Activated CD8-positive, alpha-beta memory T cell treated with anti-CD3 and anti-CD28 coated beads for 36 hours (primary cell): Measurements from ENCODE around the gene B9D1. TPM values are rescaled to one million over a fixed set of nuclear protein-coding genes. Genes with fewer than 3 reads are reported as not detected.

Source experiments
- CTCF ChIA-PET: fragments of 350-600 bp; sonication (Branson Sonifier 250); formaldehyde crosslinking; loops from one replicate; lab custom pipeline; 2021; ENCODE audit warnings: antibody characterized with exemption; lab: Charles Lee
- POLR2A ChIA-PET: fragments of 350-600 bp; sonication (Branson Sonifier 250); formaldehyde crosslinking; loops from one replicate; lab custom pipeline; 2021; ENCODE audit warnings: antibody characterized with exemption; lab: Charles Lee
- total RNA-seq, 2 experiments: library from RNA; stranded (reverse); gene quantifications; one replicate each; pipeline ENCODE4 v1.2.3, GENCODE V29; 2021

B9D1 gene
- total RNA-seq, 2 experiments from 2014 or later = 7.5 to 9.2 TPM

DNA sequence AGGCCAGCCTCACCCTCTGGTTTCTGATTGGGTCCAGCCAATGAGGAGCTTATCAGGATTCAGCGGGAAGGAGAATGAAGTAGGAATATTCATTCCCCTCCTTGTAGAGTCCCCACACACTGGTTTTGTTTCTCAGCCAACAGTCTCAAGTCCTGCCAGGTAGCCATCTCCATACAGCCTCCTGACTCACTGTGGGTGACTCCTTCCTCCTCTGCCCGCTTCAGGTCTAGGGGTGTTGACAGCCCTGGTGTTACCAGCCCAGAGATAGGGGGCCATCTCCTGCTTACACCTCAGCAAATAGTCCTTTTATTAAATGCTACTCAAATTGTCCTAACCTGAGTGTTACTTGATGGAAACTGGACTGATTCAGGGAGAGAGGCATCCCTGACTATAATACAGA lies 28.4 kb upstream of the B9D1 start:
- CTCF ChIA-PET = interaction anchor here (0.8 kb wide), 1 partner anchor 33 kb away, joined by 3 read pairs; no protein-coding TSS in a partner anchor
- POLR2A ChIA-PET = no interaction called here

DNA sequence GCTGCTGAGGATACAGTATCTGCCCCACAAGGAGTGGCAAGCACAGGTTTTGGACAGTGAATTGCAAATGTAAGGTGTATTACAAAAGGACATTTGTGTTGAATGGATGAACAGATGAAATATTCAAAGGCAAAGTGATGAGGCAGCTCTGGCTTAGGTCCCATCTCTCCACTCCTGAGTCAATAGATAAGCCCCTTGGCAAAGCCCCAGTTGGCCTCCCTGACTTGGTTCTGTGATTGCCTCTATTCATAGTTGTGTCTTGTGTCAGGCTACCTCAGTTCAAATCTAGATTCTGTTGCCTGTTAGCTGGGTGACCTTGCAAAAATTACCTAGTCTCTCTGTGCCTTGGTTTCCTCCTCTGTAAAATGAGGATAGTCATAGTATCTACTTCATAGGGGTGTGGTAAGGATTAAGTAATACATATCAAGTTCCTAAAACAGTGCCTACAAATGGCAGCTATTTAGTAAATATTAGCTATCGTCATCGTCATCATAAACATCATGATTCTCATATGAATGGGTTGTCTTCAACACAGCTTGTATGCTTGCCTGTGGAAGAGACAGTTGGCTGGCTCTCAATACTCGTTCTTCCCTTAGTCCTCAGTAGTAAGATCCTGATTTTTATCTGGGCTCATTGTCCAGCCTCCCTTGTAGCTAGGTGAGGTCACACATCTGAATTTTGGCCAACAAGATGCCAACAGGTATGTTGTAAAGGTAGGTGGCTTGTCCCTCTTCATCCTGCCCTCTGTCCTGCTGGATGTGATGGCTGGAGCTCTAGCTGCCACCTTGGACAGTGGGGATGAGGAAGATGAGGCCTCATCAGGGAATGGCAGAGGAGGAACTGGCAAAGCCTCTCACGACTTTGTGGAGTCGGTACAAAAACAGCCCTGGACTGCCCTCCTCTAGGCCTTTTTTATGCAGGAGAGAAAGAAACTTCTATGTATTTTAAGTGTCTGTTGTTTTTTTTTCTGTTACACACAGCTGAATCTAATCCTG lies 26.6 kb upstream of the B9D1 start:
- ChIA-PET POLR2A (no interaction called here), CTCF (interaction anchor here (1.5 kb wide), 1 partner anchor 58 kb away, joined by 3 read pairs; no protein-coding TSS in a partner anchor)

DNA sequence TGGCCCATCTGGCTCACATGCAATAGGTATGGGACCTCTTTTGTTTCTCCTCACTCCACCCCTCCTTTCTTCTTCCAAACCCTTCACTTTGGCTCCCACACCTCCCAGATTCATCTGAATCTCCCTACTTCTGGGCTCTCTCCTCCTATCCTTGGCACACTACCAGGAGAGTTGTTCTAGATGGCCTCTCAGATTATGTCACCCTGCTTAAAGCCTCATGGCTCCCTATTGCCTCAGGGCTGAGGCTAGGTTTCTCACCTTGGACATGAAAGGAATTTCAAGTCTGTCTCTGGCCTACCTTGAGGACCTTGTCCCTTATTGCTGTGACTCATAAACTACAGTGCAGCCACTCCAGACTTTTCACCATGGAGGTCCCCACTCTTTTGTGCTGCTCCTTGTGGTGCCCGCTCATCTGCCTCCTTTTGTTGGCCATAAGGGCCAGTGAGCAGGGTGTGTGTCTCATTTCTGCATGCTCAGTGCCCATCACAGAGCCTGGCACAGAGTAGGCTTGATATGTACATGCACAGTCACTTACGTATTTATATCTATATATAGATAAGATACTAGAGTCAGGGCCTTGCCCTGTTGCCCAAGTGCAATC lies 25.5 kb upstream of the B9D1 start:
- POLR2A ChIA-PET = no interaction called here
- CTCF ChIA-PET = no interaction called here

DNA sequence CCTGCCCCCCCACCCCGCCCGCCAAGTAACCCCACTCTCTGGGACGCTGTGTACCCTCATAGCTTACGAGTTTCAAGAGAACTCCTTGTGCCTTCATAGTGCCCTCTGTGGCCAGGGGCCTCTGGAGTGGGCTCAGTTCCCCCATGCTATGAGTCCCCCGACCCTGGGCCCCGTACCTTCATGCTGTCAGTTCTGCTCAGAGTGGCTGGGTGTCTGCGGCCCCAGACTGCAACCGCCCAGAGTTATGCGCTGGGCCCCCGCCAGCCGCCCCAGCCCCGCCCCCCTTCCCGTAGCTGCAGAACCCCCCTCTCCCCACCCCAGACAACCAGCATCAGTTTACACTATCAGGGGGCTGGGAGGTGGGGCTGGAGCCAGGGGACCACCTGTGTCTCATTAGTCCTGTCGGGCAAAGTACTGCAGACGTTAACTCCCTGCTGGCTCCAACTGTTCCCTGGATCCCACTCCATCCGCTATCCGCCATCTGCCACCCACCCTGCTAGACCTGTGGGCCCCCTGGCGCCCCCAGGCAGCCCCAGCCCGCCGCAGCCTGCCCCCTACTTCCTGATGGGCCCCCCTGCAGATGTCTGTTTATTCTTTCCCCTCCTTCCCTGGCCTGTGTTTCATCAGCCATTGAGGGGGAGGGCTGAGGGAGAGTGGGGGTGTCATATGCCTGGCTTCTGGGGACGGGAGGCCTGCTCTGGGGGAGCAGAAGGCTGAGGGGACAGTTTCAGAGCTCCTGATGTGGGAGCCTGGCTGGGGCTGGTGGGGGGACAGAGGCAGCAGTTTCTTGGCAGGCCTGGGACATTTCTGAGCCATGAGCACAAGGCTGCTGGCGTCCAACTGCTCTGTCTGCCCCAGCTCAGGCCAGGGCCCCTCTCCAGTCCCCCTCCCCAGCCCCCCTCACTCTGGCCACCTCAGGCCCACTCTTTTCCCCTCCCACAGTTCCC lies 24.7 kb upstream of the B9D1 start, which contains the start of gene MFAP4:
TSS of gene MFAP4 (minus strand) at position 217 of the 947 bp plus-strand sequence. CDS start at position 182, 35 bp downstream.
- POLR2A ChIA-PET = interaction anchor here (1.3 kb wide), 1 partner anchor 9 kb away, joined by 5 read pairs; the partner anchor contains the start of gene MAPK7
- CTCF ChIA-PET = no interaction called here

DNA sequence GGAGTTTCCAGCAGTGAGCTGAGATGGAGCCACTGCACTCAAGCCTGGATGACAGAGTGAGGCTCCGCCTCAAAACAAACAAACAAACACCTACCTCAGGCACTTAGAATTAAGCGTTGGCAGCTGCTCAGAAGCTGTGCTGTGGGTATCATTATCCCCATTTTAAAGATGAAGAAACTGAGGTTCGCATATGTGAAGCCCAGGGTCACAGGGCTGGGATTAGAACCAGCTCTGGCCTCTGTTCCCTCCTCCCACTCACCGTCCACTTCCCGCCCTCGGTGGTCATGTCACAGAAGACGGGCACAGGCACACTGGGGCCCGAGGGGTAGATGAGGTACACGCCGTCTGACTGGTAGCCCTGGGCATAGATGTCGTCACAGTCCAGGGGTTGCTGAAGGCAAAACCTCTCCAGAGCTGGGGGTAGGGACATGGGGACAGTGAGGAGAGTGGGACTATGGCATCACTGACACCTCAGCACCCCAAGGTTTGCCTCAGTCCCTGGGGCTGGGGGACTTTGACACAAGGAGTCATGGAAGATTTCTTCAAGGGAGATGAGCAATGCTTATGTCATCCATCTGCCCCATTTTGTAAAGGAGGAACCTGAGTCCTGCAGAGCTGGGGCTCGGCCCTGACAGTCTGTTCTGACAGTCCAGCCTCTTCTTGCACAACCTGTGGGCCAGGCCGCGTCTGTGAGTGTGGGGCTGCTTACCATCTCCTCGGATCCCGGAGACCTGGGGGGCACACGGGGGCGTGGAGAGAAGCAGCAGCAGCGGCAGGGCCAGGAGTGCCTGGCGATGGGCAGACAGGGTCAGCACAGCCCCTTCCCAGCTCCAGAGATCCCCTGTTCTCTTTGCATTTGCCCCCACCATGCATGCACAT lies 23.8 kb upstream of the B9D1 start:
- ChIA-PET CTCF (no interaction called here), POLR2A (interaction anchor here (1.3 kb wide), 1 partner anchor 8 kb away, joined by 5 read pairs; the partner anchor contains the start of gene MAPK7)

DNA sequence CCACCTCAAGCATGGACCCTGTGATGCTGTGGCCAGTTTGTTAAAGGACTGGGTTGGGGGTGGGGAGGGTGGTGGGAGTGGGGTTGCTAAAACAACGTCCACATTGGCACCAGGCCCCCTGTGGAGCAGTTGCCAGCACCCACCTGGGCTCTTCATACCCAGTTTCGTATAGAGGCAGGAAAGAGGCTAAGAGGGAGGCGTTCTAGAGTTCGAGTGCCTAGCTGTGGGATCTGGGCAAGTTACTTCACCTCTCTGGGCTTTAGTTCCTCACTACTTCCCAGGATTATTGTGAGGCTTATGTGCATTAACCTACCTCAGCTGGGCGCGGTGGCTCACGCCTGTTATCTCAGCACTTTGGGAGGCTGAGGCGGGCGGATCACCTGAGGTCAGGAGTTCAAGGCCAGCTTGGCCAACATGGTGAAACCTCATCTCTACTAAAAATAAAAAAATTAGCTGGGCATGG lies 23.0 kb upstream of the B9D1 start:
- ChIA-PET CTCF (no interaction called here), POLR2A (interaction anchor here (1.3 kb wide), 1 partner anchor 7 kb away, joined by 5 read pairs; the partner anchor contains the start of gene MAPK7)

DNA sequence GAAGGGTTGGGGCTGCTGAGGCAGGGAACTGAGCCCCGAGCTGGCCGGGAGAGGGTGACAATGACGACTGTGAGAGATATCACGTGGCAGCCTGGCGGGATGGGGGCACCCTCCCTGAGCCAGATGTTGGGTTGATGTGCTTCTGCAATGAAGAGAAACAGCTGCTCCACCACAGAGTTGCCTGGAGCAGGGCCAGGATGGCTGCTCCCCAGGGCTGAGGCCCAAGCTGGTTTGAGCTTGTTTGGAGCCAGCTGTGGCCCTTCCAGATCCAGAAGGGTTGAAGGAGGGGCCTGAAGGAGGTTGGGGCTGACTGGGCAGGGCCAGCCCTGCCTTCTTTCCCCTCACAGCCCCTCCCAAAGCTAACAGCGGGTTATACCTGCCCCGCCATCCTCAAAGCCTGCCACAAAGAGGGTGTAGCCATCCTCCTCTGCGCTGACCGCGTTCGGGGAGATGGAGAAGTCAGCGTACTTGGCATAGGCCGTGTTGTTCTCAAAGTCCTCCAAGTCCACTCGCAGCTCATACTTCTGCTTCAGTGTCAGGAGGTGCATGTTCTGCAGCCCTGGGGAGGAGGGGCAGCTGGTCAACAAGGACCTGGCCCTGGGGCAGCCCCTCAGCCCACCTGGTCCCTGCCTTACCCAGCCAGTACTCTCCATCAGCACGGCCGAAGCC lies 22.3 kb upstream of the B9D1 start:
- ChIA-PET CTCF (interaction anchor here (1.6 kb wide), 1 partner anchor 22 kb away, joined by 4 read pairs; the partner anchor contains the start of gene B9D1), POLR2A (no interaction called here)

DNA sequence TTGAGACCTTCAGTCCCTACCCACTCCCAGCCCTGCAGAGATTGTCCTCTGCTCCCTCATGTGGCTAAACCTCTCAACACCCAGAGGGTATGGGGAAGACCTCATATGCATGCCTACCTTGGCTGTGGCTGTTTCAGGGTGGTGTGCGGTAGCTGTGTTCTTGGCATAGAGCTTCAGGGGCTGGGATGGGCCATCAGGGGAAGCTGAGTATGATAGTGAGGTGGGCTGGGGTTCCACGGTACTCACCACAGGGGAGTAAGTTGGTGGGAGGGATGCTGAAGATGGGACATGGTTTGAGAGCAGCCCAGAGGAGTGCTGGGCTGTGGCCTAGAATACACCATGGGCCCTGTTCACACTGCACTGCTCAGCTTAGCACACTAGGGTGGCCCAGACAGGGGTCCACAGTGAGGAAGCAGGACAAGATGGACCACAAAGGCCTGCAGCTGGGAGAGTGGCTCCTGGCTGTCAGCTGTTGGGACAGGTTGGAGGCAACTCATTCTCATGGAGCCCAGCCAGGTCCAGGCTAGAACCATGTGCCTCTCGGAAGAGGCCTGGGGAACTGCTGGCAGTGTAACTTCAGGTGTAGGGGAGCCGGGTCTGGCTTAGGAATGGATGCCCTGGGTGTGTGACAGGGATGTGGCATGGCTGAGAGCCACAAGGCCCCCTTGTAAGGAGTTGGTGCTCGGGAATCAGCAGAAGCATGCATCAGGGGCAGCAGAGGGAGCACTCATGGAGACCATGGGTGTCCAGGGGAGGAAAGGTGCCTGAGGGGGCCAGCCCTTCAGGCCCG lies 21.4 kb upstream of the B9D1 start:
- POLR2A ChIA-PET = no interaction called here
- CTCF ChIA-PET = interaction anchor here (1.6 kb wide), 1 partner anchor 21 kb away, joined by 4 read pairs; the partner anchor contains the start of gene B9D1

DNA sequence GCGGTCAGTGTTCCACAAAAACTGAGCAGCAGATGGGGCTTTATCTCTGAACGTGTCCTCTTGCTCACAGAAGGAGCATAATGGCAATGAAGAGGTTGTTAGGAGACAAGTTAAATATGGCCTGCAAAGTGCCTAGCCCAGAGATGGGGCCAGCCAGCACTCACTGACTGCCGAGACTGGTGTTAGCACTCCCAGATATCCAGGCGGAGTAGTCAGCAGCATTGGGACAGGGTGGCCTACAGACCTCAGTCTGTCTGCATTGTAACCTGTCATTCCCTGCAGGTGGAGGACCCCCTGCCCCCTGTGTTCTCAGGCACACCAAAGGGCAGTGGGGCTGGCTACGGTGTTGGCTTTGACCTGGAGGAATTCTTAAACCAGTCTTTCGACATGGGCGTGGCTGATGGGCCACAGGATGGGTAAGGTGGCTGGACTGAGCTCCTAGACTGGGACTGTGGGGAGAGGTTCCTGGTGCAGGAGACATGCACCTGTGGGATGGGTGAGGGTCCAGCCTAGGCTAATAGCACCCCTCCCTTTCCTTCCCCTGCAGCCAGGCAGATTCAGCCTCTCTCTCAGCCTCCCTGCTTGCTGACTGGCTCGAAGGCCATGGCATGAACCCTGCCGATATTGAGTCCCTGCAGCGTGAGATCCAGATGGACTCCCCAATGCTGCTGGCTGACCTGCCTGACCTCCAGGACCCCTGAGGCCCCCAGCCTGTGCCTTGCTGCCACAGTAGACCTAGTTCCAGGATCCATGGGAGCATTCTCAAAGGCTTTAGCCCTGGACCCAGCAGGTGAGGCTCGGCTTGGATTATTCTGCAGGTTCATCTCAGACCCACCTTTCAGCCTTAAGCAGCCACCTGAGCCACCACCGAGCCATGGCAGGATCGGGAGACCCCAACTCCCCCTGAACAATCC lies 20.3 kb upstream of the B9D1 start:
- ChIA-PET CTCF (no interaction called here), POLR2A (no interaction called here)

DNA sequence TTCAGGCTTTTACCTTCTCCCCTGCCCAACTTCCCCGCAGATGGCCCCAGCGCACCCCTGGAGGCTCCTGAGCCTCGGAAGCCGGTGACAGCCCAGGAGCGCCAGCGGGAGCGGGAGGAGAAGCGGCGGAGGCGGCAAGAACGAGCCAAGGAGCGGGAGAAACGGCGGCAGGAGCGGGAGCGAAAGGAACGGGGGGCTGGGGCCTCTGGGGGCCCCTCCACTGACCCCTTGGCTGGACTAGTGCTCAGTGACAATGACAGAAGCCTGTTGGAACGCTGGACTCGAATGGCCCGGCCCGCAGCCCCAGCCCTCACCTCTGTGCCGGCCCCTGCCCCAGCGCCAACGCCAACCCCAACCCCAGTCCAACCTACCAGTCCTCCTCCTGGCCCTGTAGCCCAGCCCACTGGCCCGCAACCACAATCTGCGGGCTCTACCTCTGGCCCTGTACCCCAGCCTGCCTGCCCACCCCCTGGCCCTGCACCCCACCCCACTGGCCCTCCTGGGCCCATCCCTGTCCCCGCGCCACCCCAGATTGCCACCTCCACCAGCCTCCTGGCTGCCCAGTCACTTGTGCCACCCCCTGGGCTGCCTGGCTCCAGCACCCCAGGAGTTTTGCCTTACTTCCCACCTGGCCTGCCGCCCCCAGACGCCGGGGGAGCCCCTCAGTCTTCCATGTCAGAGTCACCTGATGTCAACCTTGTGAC lies 19.4 kb upstream of the B9D1 start:
- CTCF ChIA-PET = no interaction called here
- POLR2A ChIA-PET = no interaction called here

DNA sequence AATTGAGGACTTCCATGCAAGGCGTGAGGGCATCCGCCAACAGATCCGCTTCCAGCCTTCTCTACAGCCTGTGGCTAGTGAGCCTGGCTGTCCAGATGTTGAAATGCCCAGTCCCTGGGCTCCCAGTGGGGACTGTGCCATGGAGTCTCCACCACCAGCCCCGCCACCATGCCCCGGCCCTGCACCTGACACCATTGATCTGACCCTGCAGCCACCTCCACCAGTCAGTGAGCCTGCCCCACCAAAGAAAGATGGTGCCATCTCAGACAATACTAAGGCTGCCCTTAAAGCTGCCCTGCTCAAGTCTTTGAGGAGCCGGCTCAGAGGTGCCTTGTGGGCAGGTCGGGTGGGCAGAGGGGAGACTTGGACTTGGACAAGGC lies 18.8 kb upstream of the B9D1 start:
- ChIA-PET CTCF (no interaction called here), POLR2A (no interaction called here)

DNA sequence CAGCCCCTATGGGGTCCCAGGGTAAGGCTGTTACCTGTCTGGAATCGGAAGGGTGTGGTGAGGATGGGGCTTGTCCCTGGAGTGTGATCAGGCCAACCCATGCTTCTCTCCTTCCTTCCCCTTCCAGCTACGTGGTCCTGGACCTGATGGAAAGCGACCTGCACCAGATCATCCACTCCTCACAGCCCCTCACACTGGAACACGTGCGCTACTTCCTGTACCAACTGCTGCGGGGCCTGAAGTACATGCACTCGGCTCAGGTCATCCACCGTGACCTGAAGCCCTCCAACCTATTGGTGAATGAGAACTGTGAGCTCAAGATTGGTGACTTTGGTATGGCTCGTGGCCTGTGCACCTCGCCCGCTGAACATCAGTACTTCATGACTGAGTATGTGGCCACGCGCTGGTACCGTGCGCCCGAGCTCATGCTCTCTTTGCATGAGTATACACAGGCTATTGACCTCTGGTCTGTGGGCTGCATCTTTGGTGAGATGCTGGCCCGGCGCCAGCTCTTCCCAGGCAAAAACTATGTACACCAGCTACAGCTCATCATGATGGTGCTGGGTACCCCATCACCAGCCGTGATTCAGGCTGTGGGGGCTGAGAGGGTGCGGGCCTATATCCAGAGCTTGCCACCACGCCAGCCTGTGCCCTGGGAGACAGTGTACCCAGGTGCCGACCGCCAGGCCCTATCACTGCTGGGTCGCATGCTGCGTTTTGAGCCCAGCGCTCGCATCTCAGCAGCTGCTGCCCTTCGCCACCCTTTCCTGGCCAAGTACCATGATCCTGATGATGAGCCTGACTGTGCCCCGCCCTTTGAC lies 18.2 kb upstream of the B9D1 start:
- ChIA-PET CTCF (no interaction called here), POLR2A (interaction anchor here (0.5 kb wide), 1 partner anchor 149 kb away, joined by 3 read pairs; no protein-coding TSS in a partner anchor)

DNA sequence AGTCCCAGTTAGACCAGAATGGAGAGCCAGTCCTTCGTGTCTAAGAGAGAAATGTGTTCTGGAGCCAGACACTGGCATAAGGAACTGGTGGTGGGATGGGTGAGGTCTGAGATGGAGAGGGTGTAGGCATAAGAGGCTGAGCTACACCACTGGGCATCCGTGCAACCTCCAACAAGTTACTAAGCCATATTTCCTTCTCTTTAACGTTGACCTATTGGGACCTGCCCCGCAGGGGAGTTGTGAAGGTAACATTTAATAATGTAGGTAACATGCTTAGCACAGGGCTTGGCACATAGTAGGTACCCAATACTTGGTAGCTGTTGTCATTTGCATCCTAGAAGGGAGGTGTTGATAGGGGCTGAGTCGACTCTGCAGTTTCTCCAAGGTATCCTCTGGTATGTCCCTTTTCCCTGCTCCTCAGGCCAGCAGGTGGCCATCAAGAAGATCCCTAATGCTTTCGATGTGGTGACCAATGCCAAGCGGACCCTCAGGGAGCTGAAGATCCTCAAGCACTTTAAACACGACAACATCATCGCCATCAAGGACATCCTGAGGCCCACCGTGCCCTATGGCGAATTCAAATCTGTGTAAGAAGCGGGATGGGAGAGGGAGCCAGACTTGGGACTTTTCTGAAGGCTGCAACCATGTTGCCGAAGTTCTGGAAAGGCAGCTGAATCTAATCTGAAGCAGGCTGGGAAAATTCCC lies 17.0 kb upstream of the B9D1 start:
- CTCF ChIA-PET = interaction anchor here (3.1 kb wide), 1 partner anchor 17 kb away, joined by 26 read pairs; the partner anchor contains the start of gene B9D1
- POLR2A ChIA-PET = no interaction called here
